Nephron progenitor cell (in vitro differentiated cells): ENCODE results near the gene JAZF1.
A peak's percentile ranks its signal among the peaks of the same experiment; 100 is the strongest.

ENCODE experiments used
- DNase-seq: peaks from one replicate; pipeline ENCODE4 v3.0.0; 2021
- H3K27ac Mint-ChIP-seq: 2 replicates; pipeline ENCODE4 v1.8.0; 2021; ENCODE audit warnings: mild to moderate bottlenecking, moderate library complexity, mixed read lengths
- H3K27me3 Mint-ChIP-seq: 2 replicates; pipeline ENCODE4 v1.8.0; 2021; ENCODE audit warnings: mild to moderate bottlenecking, low read depth, mixed read lengths; ENCODE audit not compliant: poor library complexity
- H3K36me3 Mint-ChIP-seq: 2 replicates; pipeline ENCODE4 v1.8.0; 2021; ENCODE audit warnings: low read depth, mixed read lengths
- H3K4me1 Mint-ChIP-seq: 2 replicates; pipeline ENCODE4 v1.8.0; 2021; ENCODE audit warnings: mixed read lengths
- H3K4me3 Mint-ChIP-seq: 2 replicates; pipeline ENCODE4 v1.8.0; 2021; ENCODE audit warnings: mild to moderate bottlenecking, moderate library complexity, mixed read lengths
- H3K9me3 Mint-ChIP-seq: 2 replicates; pipeline ENCODE4 v1.8.0; 2021; ENCODE audit warnings: mild to moderate bottlenecking, moderate library complexity, mixed read lengths
- TF ChIP-seq, protein P1 (sequence below): fragments of 200-600 bp; sonication (generic); IDR thresholded peaks from 2 replicates; pipeline ENCODE4 v1.5.0; 2021; ENCODE audit warnings: antibody characterized with exemption

Gene JAZF1

DNA sequence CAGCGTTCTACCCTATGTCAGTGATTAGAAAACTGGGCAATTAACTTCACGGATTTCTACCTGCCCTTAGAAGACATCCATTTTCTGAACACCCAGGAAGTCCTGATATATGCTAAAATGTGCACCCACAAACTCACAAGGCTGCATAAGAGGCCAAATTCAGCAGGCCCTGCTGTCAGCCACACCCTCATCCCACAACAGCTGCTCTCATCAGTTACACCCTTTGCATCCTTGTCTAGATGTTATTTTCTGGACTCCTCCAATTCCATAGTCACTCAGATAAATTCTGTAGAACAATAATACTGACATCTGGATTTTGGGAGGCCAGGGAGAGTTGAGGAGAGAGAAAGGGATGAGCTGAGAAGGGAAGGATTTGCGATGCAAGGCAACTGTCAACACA, 231.7 kb downstream of the JAZF1 start:
- Mint-ChIP-seq H3K4me1 (peaks cover 63% of the 10 kb centered on the region), H3K36me3 (no peaks in the 10 kb centered on the region), H3K9me3 (no peaks in the 10 kb centered on the region), H3K27ac (peak overlapping the region; percentile 21), H3K4me3 (no peak overlapping the region), H3K27me3 (peaks cover 7% of the 10 kb centered on the region)
- DNase-seq = no peak
- TF ChIP-seq, protein P1, sequence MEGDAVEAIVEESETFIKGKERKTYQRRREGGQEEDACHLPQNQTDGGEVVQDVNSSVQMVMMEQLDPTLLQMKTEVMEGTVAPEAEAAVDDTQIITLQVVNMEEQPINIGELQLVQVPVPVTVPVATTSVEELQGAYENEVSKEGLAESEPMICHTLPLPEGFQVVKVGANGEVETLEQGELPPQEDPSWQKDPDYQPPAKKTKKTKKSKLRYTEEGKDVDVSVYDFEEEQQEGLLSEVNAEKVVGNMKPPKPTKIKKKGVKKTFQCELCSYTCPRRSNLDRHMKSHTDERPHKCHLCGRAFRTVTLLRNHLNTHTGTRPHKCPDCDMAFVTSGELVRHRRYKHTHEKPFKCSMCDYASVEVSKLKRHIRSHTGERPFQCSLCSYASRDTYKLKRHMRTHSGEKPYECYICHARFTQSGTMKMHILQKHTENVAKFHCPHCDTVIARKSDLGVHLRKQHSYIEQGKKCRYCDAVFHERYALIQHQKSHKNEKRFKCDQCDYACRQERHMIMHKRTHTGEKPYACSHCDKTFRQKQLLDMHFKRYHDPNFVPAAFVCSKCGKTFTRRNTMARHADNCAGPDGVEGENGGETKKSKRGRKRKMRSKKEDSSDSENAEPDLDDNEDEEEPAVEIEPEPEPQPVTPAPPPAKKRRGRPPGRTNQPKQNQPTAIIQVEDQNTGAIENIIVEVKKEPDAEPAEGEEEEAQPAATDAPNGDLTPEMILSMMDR = no peak

- TF ChIP-seq, protein P1 = no peak
- H3K27ac Mint-ChIP-seq = peak overlapping the region; percentile 23
- peak; percentile 21 for DNase-seq
- H3K27me3 Mint-ChIP-seq = peaks cover 7% of the 10 kb centered on the region
- H3K9me3 Mint-ChIP-seq = no peaks in the 10 kb centered on the region
- no peaks in the 10 kb centered on the region for H3K36me3 Mint-ChIP-seq
- peaks cover 68% of the 10 kb centered on the region for H3K4me1 Mint-ChIP-seq
- peak overlapping the region; percentile 19 for H3K4me3 Mint-ChIP-seq
Observed at GRCh38 chr7:27947586-27948278, 232.9 kb downstream of the JAZF1 start.

DNA sequence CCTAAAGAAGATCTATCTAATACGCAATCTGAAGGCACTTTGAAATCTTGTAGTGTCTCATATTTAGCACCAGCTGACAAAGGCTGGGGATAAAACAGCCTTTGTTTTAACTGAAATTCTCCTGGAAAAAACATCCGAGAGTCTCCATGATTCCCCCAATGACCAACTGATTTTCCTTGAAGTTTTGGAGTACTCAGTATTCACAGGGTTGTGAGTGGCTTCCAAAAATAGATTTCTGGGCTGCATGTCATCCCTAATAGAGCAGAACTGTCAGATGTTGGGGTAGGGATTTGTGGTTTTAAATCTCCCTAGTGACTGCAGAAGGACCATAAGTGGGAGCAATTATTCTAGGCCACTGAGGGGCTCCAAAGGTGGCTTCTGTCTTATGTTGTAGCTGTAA, 234.2 kb downstream of the JAZF1 start:
- Mint-ChIP-seq H3K36me3 (no peaks in the 10 kb centered on the region), H3K4me3 (no peak overlapping the region)
- no peak for DNase-seq

DNA sequence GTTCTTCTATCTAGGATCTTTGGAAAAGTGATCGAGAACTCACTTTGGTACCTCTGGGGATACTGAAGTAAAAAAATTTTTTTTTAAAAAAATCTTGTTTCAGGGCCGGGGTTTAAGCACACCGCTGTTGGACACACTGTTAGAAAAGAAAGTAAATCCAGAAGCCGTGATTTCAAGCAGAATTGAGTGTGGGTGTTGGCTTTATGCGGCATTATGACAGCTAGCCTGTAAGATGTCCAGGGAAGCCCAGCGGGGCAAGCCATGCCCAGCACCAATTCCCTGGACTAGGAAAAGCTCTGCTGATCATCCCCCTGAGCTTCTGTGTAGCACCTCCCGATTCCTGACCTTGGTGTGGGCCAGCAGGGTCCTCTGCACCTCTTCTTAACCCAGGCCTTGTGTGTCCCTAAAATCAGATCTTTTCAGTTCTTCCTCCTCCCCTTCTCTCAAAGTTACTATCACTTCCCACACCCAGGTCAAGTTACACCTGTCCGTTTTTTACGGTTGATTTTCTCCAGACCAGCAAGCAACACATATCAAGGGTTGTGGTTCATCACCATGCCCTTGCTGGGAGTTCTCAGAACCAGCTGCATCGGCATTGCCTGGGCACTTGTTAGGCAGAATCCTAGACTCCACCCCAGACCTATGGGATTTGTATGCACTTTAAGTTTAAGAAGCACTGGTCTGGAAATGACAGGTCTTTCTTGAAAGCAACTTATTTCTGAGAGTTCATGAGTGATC, 235.4 kb downstream of the JAZF1 start:
- Mint-ChIP-seq H3K4me1 (peaks cover 87% of the 10 kb centered on the region), H3K4me3 (no peak overlapping the region), H3K9me3 (no peaks in the 10 kb centered on the region), H3K36me3 (no peaks in the 10 kb centered on the region), H3K27me3 (peaks cover 7% of the 10 kb centered on the region), H3K27ac (no peak overlapping the region)
- DNase-seq = no peak
- TF ChIP-seq, protein P1 = no peak

More for the DNA sequence above, 234.2 kb downstream of the JAZF1 start:
- Mint-ChIP-seq H3K27ac (no peak overlapping the region), H3K27me3 (peaks cover 7% of the 10 kb centered on the region), H3K9me3 (no peaks in the 10 kb centered on the region), H3K4me1 (peaks cover 76% of the 10 kb centered on the region)
- TF ChIP-seq, protein P1 = no peak

- TF ChIP-seq, protein P1 = no peak
- peaks cover 7% of the 10 kb centered on the region for H3K27me3 Mint-ChIP-seq
Observed at GRCh38 chr7:27944643-27945042, 236.0 kb downstream of the JAZF1 start.

More at GRCh38 chr7:27944643-27945042, 236.0 kb downstream of the JAZF1 start:
- no peak for DNase-seq
- Mint-ChIP-seq H3K4me3 (no peak overlapping the region), H3K27ac (no peak overlapping the region), H3K4me1 (peaks cover 85% of the 10 kb centered on the region), H3K36me3 (no peaks in the 10 kb centered on the region), H3K9me3 (no peaks in the 10 kb centered on the region)
